ENCODE results near the gene RORB. TPM values are rescaled to one million over a fixed set of nuclear protein-coding genes. Genes with fewer than 3 reads are reported as not detected.

The RORB gene
- total RNA-seq, 6 experiments from 2014 or later: not detected

- Mint-ChIP-seq H3K4me1 (ENCODE audit: low read depth) (no peaks in the 10 kb centered on the region), H3K9me3 (0 out of 2 replicates have a peak, but pooled peaks cover 4% of the 10 kb centered on the region), H3K27me3 (ENCODE audit: insufficient read depth) (no peaks in the 10 kb centered on the region), H3K27ac (no peak overlapping the region), H3K4me3 (no peak overlapping the region), H3K36me3 (ENCODE audit: low read depth) (no peaks in the 10 kb centered on the region)
- TF ChIP-seq, protein P1, sequence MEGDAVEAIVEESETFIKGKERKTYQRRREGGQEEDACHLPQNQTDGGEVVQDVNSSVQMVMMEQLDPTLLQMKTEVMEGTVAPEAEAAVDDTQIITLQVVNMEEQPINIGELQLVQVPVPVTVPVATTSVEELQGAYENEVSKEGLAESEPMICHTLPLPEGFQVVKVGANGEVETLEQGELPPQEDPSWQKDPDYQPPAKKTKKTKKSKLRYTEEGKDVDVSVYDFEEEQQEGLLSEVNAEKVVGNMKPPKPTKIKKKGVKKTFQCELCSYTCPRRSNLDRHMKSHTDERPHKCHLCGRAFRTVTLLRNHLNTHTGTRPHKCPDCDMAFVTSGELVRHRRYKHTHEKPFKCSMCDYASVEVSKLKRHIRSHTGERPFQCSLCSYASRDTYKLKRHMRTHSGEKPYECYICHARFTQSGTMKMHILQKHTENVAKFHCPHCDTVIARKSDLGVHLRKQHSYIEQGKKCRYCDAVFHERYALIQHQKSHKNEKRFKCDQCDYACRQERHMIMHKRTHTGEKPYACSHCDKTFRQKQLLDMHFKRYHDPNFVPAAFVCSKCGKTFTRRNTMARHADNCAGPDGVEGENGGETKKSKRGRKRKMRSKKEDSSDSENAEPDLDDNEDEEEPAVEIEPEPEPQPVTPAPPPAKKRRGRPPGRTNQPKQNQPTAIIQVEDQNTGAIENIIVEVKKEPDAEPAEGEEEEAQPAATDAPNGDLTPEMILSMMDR (IDR thresholded peaks at IDR 0.05): no peak
- DNase-seq: no peak
These were observed 20.1 kb downstream of the RORB start for GRCh38 chr9:74517188-74517587.

DNA sequence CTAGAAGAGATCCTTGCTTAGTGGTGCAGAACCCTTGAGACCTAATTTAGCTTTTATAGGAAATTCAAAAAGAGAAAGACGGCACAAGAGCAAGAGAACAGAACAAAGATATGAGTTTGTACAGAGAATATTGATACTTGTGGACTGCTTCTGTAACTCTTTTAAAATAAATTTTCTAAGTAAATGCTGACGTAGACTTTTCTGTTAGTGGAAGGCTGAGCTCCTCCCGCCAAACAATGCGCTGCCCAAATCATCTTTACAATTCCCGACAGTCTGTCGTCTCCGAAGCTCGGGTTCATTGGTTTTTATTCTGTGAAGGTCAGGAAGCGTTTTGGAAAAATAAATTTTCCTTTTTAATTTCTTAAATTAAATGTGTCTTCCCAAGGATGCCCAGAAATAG lies 22.3 kb downstream of the RORB start:
- H3K27me3 Mint-ChIP-seq (ENCODE audit: insufficient read depth): no peaks in the 10 kb centered on the region
- H3K4me1 Mint-ChIP-seq (ENCODE audit: low read depth): no peaks in the 10 kb centered on the region
- no peaks in the 10 kb centered on the region for H3K36me3 Mint-ChIP-seq (ENCODE audit: low read depth)
- TF ChIP-seq, protein P1 (IDR thresholded peaks at IDR 0.05): no peak
- H3K9me3 Mint-ChIP-seq: peaks cover 9% of the 10 kb centered on the region; the same call in 1 of the 2 replicates
- H3K4me3 Mint-ChIP-seq: no peak overlapping the region
- DNase-seq: no peak
- H3K27ac Mint-ChIP-seq: no peak overlapping the region

DNA sequence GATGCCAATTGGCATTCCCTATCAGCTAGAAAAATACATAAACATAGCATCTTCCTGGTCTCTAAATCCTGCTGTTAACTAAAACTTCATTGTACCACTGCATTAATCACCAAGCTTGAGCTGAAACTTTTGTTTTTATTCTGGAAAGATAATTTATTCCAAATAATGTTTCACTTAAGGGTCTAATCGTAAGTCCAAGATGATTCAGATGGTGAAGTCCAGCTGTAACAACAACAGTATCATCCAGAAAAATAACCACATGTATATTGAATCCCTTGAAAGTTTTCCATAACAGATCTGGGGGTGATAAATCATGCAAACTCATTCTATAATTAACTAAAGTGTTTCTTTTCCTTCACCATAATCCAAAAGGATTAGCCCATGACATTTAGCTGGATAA lies 23.9 kb downstream of the RORB start:
- DNase-seq: no peak
- H3K27ac Mint-ChIP-seq: no peak overlapping the region
- peaks cover 9% of the 10 kb centered on the region for H3K9me3 Mint-ChIP-seq
- H3K27me3 Mint-ChIP-seq (ENCODE audit: insufficient read depth): no peaks in the 10 kb centered on the region
- TF ChIP-seq, protein P1 (IDR thresholded peaks at IDR 0.05): no peak
- no peaks in the 10 kb centered on the region for H3K36me3 Mint-ChIP-seq (ENCODE audit: low read depth)
- no peaks in the 10 kb centered on the region for H3K4me1 Mint-ChIP-seq (ENCODE audit: low read depth)
- H3K4me3 Mint-ChIP-seq: no peak overlapping the region

DNA sequence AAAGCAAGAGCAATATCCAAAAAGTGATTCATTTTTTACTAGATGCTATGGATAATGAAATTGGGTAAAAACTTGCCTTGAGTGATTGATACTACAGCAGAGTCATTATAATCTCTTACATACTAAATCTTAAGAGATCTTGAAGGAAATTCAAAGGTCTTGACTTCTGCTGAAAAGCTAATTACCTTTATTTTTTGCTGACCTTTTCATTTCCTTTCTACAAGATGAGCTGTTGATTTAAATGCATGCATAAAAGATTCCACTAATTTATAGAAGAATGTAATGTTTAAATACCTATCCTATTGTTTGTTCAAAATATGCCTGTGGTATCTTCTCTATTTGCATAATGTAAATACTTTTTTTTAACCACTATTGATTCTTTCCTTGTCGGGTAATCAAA lies 27.2 kb downstream of the RORB start:
- H3K27ac Mint-ChIP-seq: no peak overlapping the region
- no peak overlapping the region for H3K4me3 Mint-ChIP-seq
- no peak for DNase-seq
- H3K9me3 Mint-ChIP-seq: peaks cover 5% of the 10 kb centered on the region
- no peaks in the 10 kb centered on the region for H3K4me1 Mint-ChIP-seq (ENCODE audit: low read depth)
- H3K36me3 Mint-ChIP-seq (ENCODE audit: low read depth): no peaks in the 10 kb centered on the region
- TF ChIP-seq, protein P1 (IDR thresholded peaks at IDR 0.05): no peak
- no peaks in the 10 kb centered on the region for H3K27me3 Mint-ChIP-seq (ENCODE audit: insufficient read depth)

DNA sequence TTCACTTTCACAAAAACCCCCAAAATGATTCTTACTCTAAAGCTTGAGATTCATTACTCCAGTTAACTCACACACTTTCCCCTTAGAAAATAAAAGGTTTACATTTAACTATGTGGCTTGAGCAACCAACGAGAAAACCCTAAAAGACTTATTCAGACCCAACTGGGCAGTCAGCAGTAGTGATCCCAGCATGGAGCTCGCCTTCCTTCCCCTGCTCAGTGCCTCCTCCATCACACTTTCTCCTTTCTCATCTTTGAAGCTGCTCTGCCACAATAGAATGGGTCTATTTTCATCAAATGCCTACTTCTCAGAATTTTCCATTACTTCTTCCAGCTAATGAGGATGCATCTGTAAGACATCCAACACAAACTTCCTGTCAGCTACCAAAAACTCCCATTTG lies 29.1 kb downstream of the RORB start:
- H3K27me3 Mint-ChIP-seq (ENCODE audit: insufficient read depth): no peaks in the 10 kb centered on the region
- DNase-seq: no peak
- H3K4me3 Mint-ChIP-seq: no peak overlapping the region
- no peaks in the 10 kb centered on the region for H3K36me3 Mint-ChIP-seq (ENCODE audit: low read depth)
- H3K9me3 Mint-ChIP-seq: peaks cover 9% of the 10 kb centered on the region
- no peaks in the 10 kb centered on the region for H3K4me1 Mint-ChIP-seq (ENCODE audit: low read depth)
- no peak overlapping the region for H3K27ac Mint-ChIP-seq
- TF ChIP-seq, protein P1 (IDR thresholded peaks at IDR 0.05): no peak

GRCh38 chr9:74527718-74528117 lies 30.6 kb downstream of the RORB start:
- H3K4me1 Mint-ChIP-seq (ENCODE audit: low read depth): no peaks in the 10 kb centered on the region
- H3K27me3 Mint-ChIP-seq (ENCODE audit: insufficient read depth): no peaks in the 10 kb centered on the region
- H3K4me3 Mint-ChIP-seq: no peak overlapping the region
- no peaks in the 10 kb centered on the region for H3K36me3 Mint-ChIP-seq (ENCODE audit: low read depth)
- TF ChIP-seq, protein P1 (IDR thresholded peaks at IDR 0.05): no peak
- peaks cover 9% of the 10 kb centered on the region for H3K9me3 Mint-ChIP-seq
- no peak for DNase-seq
- no peak overlapping the region for H3K27ac Mint-ChIP-seq

All from HFFc6 (cell line).